Endothelial cell of umbilical vein (primary cell): ENCODE measurements around the gene ADA. TPM values are rescaled to one million over a fixed set of nuclear protein-coding genes. Genes with fewer than 3 reads are reported as not detected.

Experiments
- BruUV-seq: library from RNA; stranded (reverse); fragments of 400-500 nt; replicated peaks from 2 replicates; lab custom pipeline; 2021; lab: Mats Ljungman, UMichigan
- CTCF ChIA-PET: fragments of 300-600, 350-600 bp; sonication (Branson Sonifier 250); formaldehyde crosslinking; loops from one replicate; lab custom pipeline; 2021; ENCODE audit warnings: antibody characterized with exemption, inconsistent platforms; lab: Charles Lee
- POLR2A ChIA-PET: fragments of 300-600, 350-600 bp; sonication (Branson Sonifier 250); formaldehyde crosslinking; loops from one replicate; lab custom pipeline; 2021; ENCODE audit warnings: antibody characterized with exemption, inconsistent platforms; lab: Charles Lee
- DNase-seq: peaks from one replicate; pipeline ENCODE4 v3.0.0-alpha.2; 2011; ENCODE audit warnings: low read depth, low spot score
- FAIRE-seq: peaks from 2 replicates; lab custom pipeline; 2011; peaks lifted over from hg19 to GRCh38; lab: Jason Lieb, UNC
- H2AFZ ChIP-seq: 2 replicates; pipeline ENCODE4 v1.6.0; 2012; ENCODE audit warnings: low read depth, low read length, control low read depth, inconsistent platforms
- H3K27ac ChIP-seq: 2 replicates; pipeline ENCODE4 v1.5.1; 2011; ENCODE audit warnings: low read depth, mild to moderate bottlenecking, control low read depth, low read length, moderate library complexity; ENCODE audit not compliant: insufficient read depth
- H3K27me3 ChIP-seq, 2 experiments: 2 replicates each; pipeline versions ENCODE4 v1.6.0 to v1.6.1; 2011; ENCODE audit warnings: low read length in 2 of 2, mixed read lengths in 1 of 2; ENCODE audit not compliant: control insufficient read depth in 2 of 2, insufficient read depth in 2 of 2
- H3K36me3 ChIP-seq, 2 experiments: 2 replicates in 1 of 2; 3 replicates in 1 of 2; pipeline ENCODE4 v1.5.1; 2011; ENCODE audit warnings: low read length in 2 of 2, mild to moderate bottlenecking in 1 of 2, moderate library complexity in 1 of 2; ENCODE audit not compliant: control insufficient read depth in 2 of 2, insufficient read depth in 2 of 2; ENCODE audit errors: extremely low read depth in 1 of 2
- H3K4me1 ChIP-seq: 3 replicates; pipeline ENCODE4 v1.5.1; 2011; ENCODE audit warnings: mild to moderate bottlenecking, low read length; ENCODE audit not compliant: control insufficient read depth, insufficient read depth; ENCODE audit errors: extremely low read depth
- H3K4me2 ChIP-seq: 2 replicates; pipeline ENCODE4 v1.6.1; 2011; ENCODE audit warnings: low read length, control low read depth, mixed read lengths; ENCODE audit not compliant: insufficient read depth
- H3K4me3 ChIP-seq, 3 experiments: fragments of 200-600 bp in 1 of 3; sonication (generic), shearing (Covaris generic) in 1 of 3; replicated peaks in 1 of 3; 2 replicates each; pipeline ENCODE4 v1.5.1; 2011 to 2016; ENCODE audit warnings: control low read depth in 3 of 3, low read length in 3 of 3, mild to moderate bottlenecking in 2 of 3, inconsistent platforms in 1 of 3, low read depth in 1 of 3, moderate library complexity in 1 of 3; ENCODE audit not compliant: insufficient read depth in 1 of 3
- H3K79me2 ChIP-seq: 2 replicates; pipeline ENCODE4 v1.6.0; 2012; ENCODE audit warnings: low read length, inconsistent platforms; ENCODE audit not compliant: control insufficient read depth, insufficient read depth
- H3K9ac ChIP-seq: replicated peaks from 2 replicates; pipeline ENCODE3; 2011; ENCODE audit warnings: low read length, control low read depth; ENCODE audit not compliant: insufficient read depth; ENCODE audit errors: extremely low read depth
- H3K9me1 ChIP-seq: replicated peaks from 3 replicates; pipeline ENCODE4 v1.6.0; 2011; ENCODE audit warnings: mild to moderate bottlenecking, low read length; ENCODE audit not compliant: control insufficient read depth, insufficient read depth; ENCODE audit errors: extremely low read depth
- H3K9me3 ChIP-seq: replicated peaks from 2 replicates; pipeline ENCODE4 v1.5.1; 2012; ENCODE audit warnings: low read length, inconsistent platforms; ENCODE audit not compliant: control insufficient read depth, insufficient read depth
- H4K20me1 ChIP-seq: replicated peaks from 2 replicates; pipeline ENCODE3; 2011; ENCODE audit warnings: mild to moderate bottlenecking, low read length; ENCODE audit not compliant: control insufficient read depth, insufficient read depth; ENCODE audit errors: extremely low read depth
- EZH2 ChIP-seq: IDR thresholded peaks from 2 replicates; pipeline ENCODE4 v1.6.1; 2012; ENCODE audit warnings: borderline replicate concordance, low read depth, mild to moderate bottlenecking, moderate library complexity, low read length, inconsistent platforms; ENCODE audit not compliant: severe bottlenecking
- FOS ChIP-seq: IDR thresholded peaks from 2 replicates; pipeline ENCODE4 v1.6.1; 2011; ENCODE audit warnings: mild to moderate bottlenecking, low read length, moderate library complexity, borderline replicate concordance; ENCODE audit not compliant: insufficient read depth
- GATA2 ChIP-seq: IDR thresholded peaks from 2 replicates; pipeline ENCODE4 v1.7.0; 2011; ENCODE audit warnings: low read depth, mild to moderate bottlenecking, moderate library complexity, mixed read lengths, low read length; ENCODE audit not compliant: insufficient read length, insufficient read depth
- JUN ChIP-seq: IDR thresholded peaks from 2 replicates; pipeline ENCODE4 v1.6.1; 2011; ENCODE audit warnings: borderline replicate concordance, low read depth; ENCODE audit not compliant: insufficient read length, insufficient read depth
- MAX ChIP-seq: IDR thresholded peaks from 2 replicates; pipeline ENCODE4 v1.6.1; 2011; ENCODE audit not compliant: insufficient read depth, insufficient read length
- MYC ChIP-seq: IDR thresholded peaks from one replicate; pipeline ENCODE4 v1.6.1; 2011; ENCODE audit warnings: mild to moderate bottlenecking, low read depth, low read length
- POLR2A ChIP-seq: IDR thresholded peaks from 2 replicates; pipeline ENCODE4 v1.6.1; 2012; ENCODE audit warnings: low read depth, mild to moderate bottlenecking, control low read depth, low read length
- POLR2AphosphoS5 ChIP-seq: IDR thresholded peaks from 2 replicates; pipeline ENCODE4 v1.6.1; 2012; ENCODE audit warnings: low read depth, mild to moderate bottlenecking, control low read depth, low read length, moderate library complexity; ENCODE audit not compliant: insufficient read depth
- dilution Hi-C: fragments of 300-500 bp; cut with MboI; formaldehyde crosslinking; loops from one replicate; pipeline ENCODE4 v1.15.0; 2019; ENCODE audit warnings: low sequenced_read_pairs; ENCODE audit not compliant: extremely low pct_ligation_motif_present
- intact Hi-C: fragments of 100-400 bp; cut with micrococcal nuclease; formaldehyde crosslinking; loops from one replicate; pipeline ENCODE4 v1.10.0; 2022
- polyA plus RNA-seq, 4 experiments: library from polyadenylated mRNA; depleted of rRNA in 3 of 4; stranded (reverse) in 3 of 4; unstranded in 1 of 4; fragments of >200 nt; gene quantifications; 2 replicates each; pipeline versions ENCODE4 v1.2.1 to v1.2.3, GENCODE V29; 2011 to 2012; ENCODE audit warnings: missing spikeins in 1 of 4
- total RNA-seq: library from RNA; stranded (reverse); gene quantifications from 2 replicates; pipeline ENCODE4 v1.2.3, GENCODE V29; 2021
- TF ChIP-seq, protein P1 (sequence below), 2 donors: IDR thresholded peaks; 1 replicate in 1 of 2; 2 replicates in 1 of 2; pipeline ENCODE4 v1.5.1; 2011; ENCODE audit warnings: low read length in 2 of 2, mild to moderate bottlenecking in 2 of 2, moderate library complexity in 2 of 2, control low read depth in 1 of 2, inconsistent platforms in 1 of 2, low read depth in 1 of 2; ENCODE audit not compliant: insufficient read depth in 1 of 2; ENCODE audit errors: extremely low read depth in 1 of 2

Gene ADA
- total and polyA plus RNA-seq, 2 donors (not counting 3 experiments of a cell fraction or from before 2014, with no cell fraction given) = 26.3 to 33.1 TPM

DNA sequence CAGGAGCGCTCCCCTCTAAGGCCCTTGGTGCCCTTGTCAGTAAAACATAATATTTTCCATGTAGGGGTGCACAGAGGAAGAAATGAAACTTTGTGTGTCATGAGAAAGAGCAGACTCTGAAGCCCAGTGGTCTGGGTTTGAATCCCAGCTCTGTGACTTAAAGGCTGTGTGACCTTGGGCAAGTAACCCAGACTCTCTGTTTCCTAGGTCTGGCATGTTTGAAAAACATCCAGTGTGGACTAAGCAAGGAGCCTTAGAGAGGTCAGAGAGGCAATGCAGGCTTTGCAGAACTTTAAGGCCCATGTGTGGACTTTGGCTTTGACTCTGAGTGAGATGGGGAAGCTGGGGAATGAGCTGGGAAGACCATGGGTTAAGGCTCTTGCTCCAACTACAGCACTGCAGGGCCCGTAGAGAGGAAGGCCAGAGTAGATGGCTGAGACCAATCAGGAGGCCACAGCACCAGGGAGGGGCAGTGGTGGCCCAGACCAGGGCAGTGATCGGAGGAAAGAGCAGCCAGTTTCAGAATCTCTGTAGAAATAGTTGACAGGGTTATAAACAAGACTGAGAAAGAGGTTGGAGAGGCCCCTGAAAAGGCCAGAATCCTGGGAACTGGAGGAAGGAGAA is 18.2 kb downstream of the ADA start:
- Histone ChIP-seq H3K36me3 (peaks cover 0 to 2% of the 10 kb centered on the region in 2 experiments), H3K27ac (no peak overlapping the region), H3K4me1 (no peaks in the 10 kb centered on the region), H3K9ac (no peak overlapping the region), H3K4me3 (no peak overlapping the region), H3K9me3 (no peaks in the 10 kb centered on the region), H2AFZ (no peak overlapping the region), H4K20me1 (no peaks in the 10 kb centered on the region), H3K27me3 (no peaks in the 10 kb centered on the region), H3K9me1 (no peaks in the 10 kb centered on the region), H3K79me2 (no peaks in the 10 kb centered on the region), H3K4me2 (no peak overlapping the region)
- TF ChIP-seq MAX (no peak), JUN (no peak), POLR2AphosphoS5 (no peak), MYC (no peak), FOS (no peak), POLR2A (no peak), GATA2 (no peak), EZH2 (no peak)
- TF ChIP-seq, protein P1, sequence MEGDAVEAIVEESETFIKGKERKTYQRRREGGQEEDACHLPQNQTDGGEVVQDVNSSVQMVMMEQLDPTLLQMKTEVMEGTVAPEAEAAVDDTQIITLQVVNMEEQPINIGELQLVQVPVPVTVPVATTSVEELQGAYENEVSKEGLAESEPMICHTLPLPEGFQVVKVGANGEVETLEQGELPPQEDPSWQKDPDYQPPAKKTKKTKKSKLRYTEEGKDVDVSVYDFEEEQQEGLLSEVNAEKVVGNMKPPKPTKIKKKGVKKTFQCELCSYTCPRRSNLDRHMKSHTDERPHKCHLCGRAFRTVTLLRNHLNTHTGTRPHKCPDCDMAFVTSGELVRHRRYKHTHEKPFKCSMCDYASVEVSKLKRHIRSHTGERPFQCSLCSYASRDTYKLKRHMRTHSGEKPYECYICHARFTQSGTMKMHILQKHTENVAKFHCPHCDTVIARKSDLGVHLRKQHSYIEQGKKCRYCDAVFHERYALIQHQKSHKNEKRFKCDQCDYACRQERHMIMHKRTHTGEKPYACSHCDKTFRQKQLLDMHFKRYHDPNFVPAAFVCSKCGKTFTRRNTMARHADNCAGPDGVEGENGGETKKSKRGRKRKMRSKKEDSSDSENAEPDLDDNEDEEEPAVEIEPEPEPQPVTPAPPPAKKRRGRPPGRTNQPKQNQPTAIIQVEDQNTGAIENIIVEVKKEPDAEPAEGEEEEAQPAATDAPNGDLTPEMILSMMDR (IDR thresholded peaks at IDR 0.05; ENCODE audit: extremely low read depth in 1 of 2, insufficient read depth in 1 of 2, low read depth in 1 of 2, low read length in 2 of 2) = no peak
- ChIA-PET CTCF (interaction anchor here (1.0 to 1.6 kb wide), 3 partner anchors 9 to 50 kb away, joined by 3 to 4 read pairs (median 4); no protein-coding TSS in a partner anchor), POLR2A (no interaction called here)
- dilution Hi-C loops = no loop called here
- DNase-seq = no peak
- FAIRE-seq = no peak
- BruUV-seq = no TSS peak
- intact Hi-C loops = no loop called here
